Measurements from ENCODE around the gene SYDE2.
A peak's percentile ranks its signal among the peaks of the same experiment; 100 is the strongest.
"Not testable (repeated sequence)": the region's sequence is repeated elsewhere in the genome, so short reads cannot be mapped to it uniquely, and the experiment has no call there.

SYDE2 gene

DNA sequence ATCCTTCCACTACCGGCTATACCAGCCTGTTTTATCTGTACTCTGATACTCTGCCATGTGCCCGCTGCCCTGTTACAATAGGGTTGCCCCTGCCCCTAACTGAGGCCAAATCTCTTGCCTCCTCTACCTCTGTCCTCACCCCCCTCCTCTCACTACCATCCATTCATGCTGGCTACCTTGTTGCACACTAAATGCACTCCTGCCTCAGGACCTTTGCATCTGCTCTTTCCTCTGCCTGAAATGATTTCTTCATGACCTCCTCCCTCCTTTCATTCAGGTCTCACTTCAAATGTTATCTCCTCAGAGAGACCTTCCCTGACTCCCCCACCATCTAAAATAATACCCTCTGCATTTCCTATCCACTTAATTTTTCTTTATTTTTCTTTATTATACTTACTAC, 7.7 kb upstream of the SYDE2 start:
- DNase-seq, result no peak

DNA sequence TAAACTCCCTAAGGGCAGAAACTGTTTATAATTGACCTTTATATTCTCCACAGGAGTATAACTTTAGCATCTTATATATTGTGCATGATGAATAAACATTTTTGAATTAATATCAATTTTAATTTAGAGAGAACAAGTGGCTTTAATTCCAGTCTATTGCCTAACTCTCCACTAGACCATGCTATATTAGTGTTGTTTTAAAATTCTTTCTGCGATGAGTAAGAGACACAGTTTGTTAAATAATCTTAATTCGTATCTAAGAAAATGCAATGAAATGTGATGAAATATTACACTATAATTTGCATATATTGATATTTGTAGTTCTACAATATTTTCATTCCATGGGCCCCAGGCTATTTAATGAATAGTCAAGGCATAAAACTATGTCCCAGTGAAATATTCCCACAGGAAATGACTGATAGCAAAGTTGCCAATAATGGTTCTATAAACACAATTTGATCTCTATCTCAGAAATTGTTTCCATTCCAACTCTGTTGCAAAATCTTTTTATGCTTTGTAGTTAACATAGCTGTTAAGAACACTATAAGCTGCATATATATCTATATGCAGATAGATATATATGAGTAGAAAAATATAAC, 2.9 kb upstream of the SYDE2 start:
- DNase-seq, result no peak

DNA sequence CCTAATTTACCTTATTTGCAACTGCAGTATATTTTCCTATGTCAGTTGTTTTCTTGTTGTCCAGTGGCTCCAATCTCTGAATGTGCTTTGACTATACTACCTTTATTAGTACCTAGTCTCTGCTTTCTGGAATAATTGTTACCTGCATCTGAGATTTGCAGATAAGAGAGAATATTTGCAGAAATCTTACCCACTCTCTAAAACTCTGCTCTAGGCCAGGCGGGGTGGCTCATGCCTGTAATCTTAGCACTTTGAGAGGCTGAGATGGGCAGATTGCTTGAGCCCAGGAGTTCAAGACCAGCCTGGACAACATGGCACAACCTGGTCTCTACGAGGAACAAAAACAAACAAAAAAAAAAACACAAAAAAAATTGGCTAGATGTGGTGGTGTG, 2.0 kb upstream of the SYDE2 start:
- no peak for DNase-seq

DNA sequence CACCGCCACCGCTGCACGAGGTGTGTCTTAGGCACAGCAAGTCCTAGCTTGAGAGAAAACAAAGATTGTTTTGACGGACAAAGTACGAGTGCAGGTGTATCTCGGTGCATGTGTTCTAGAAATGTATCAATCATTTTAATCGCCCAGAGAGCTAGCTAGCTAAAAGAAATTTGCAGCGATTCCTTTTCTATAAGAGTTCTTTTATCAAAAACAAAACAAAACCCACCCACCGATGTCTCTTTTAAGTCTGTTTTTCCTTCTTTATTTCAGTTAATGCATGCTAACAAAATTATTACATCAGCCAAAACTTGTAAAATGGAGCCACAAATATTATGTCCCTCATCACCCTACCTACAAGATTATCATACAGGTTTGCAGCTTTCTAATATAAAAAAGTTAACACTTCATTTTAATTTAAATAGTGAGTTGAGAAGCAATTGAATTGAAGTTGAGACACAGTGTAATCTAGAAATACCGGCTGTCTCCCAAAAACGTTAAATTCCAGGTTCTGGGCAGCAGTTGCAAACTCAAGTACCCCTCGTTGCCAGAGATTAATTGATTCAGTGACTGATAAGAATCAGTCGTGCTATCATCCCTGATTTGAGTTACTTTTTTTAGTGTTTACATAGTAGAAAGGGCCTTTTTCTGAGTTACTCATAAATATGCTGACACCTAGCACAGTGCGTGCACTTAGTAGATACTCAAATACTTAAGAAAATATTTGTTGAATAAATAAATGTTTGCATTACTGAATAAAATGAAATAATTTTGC, 1.5 kb upstream of the SYDE2 start:
- no peak for DNase-seq

DNA sequence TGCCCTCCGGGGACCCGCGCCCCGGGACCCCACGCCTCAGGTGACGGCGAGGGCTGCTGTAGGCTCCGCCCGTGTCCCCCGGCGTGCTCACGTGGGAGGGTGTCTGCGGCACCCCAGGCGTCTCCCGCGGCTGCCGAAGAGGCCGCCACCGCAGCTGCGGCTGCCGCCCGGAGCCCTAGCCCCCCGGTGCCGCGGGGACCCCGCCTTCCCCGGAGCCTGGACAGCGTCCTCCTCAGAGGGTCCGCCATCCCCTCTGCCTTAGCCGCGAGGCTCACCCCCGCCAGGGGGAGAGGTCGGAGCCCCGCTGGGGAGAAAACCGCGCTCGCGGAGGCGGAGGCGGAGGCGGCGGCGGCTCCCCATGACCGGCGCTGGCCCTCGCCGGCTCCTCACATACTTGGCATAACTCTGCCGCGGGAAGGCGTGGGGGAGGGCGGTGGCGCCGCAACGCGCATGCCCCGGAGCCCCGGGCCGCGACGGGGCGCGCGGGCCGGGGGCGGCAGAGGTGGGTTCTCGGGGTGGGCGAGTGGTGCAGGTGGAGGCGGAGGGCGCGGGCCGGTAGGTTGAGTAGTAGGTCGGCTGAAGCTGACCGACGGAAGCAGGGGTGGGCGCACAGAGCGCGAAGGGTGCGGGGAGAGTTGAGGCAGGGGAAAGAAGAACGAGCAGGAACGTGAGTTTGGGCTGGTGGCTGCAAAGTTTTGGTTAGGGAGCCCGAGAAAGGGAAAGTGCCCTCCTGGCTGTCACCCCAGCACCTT, 700 bp upstream of the SYDE2 start:
- peak; percentile 50 for DNase-seq

DNA sequence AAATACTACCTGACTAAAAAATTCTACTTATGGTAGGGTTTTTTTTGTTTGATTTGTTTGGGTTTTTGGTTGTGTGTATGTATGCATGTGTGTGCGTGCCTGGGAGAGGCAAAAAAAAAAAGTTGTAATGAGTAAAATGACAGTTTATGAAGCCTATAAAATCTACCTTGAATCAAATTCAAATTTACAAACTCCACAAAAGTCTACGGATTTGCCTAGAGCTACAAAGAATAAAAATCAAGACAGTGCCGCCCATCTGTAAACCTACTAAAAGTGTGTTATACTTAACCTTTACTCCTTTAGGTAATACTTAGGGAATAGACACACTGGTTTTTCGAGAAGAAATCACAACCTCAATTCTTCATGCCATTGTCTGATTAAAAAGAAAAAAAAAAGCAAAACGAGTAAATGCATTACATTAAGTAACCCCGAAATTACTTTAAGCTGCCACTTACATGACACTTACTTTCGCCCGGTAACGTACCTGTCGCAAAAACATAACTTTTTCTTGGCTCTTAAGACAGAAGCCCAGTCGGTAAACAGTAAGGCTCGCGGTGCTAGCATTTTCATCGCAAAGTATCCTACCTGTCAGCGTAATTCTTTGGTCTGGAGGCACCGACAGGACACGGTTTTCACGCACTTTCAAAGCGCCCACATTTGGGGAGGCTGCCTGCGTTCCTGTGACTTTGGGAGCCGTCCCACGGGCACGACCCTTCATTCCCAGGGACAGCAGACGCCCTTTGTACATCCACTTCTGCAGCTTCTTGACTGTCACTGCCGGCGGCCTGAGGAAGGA, 951 bp downstream of the SYDE2 start:
- DNase-seq, result peak; percentile 30

DNA sequence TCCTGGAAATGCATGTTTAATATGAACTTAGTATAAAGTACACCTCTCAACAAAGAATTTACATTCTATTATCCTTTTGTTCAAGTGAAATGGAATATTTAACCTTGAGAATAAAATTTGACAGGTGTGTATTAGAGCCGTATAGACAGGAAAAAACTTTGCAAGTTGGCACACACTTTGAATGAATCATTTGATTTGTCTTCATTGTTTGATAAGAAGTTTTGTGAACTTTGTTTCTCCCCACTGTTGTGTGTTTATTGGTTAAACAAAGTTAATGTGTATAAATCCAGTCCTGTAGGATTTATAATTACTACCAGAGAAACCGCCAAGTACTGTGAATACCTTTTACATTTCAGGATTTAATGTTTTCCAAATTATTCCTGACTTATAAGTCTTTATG, 2.0 kb downstream of the SYDE2 start:
- DNase-seq, result no peak

DNA sequence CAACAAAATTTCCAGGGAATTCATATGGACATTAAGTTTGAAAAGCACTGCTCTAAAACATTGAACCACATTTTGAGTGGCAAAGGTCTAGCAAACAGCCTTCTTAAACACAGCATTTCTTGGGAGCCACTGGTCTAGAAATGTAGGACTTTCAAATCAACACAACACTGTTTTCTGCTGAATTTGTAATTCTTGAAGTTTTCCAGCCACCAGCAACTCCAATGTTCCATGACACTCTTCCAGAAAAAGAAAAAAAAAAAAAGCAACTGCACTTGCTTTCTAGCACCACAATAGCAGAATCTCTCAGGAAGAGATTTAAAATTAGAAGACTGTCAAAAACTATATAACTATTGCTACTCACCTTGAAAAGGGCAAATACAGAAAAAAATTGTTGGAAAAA, 4.5 kb downstream of the SYDE2 start:
- no peak for DNase-seq

DNA sequence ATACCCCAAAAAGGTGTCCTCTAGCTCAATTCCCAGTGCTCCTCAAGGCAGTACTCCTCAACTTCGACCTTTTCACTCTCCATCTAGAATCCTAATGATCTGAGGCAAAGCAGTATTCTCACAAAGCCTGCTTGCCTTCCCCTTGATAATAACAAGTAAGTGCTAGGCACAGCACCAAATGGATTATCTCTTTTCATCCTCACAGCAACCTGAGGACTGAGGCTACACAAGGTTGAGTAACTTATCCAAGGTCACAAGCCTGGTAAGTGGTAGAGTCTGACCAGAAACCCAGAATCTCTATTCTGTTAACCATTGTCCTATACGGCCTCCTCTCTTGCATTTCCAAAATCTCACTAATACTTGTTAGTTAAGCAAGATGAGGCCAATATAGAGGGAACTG, 5.1 kb downstream of the SYDE2 start:
- no peak for DNase-seq

DNA sequence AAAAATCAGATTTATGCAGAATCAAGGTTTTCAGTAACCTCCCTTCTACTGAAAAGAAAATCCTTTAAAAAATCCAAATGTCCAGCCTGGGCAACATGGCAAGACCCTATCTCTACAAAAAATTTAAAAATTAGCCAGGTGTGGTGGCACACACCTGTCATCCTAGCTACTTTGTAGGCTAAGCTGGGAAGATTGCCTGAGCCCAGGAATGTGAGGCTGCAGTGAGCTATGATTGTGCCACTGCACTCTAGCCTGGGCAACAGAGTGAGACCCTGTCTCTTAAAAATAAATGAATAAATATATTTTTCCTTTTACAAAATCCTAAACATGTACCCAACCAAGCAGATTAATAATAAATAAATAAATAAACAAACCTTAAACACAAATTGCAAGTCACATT, 8.7 kb downstream of the SYDE2 start:
- not testable (repeated sequence) for DNase-seq

DNA sequence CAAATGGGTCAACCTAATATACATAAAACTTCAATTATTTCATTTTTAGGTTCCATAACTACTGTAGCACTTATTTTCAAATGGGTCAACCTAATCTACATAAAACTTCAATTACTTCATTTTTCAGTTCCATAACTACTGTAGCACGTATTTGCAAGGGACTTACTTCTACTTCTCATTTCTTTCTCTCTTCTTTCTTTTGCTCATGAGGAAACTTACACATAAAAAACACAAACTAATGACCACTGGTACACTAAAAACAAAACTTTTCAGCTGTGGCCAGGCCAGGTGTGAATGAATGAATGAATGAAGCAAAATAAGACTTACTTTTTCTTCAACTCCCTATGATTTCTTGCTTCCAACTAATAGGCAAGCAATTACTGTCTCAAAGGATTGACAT, 11.7 kb downstream of the SYDE2 start:
- no peak for DNase-seq

DNA sequence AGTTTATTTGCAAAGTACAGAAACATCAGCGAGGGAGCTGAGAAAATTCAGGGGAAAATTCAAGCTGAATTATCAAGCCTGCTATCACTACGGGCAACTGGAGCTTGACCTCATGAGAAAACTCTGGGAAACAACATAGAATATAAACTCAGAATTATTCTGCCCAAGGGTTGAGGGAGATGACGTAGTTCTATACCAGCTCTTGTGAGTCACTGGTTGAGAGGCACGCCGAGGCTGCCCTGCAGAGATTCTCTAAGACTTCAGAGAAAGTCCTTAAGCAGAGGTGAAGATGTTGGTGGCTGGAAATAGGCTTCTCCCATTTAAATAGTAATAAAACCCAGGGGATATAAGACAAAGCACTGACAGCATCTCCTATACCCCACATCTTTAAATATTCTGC, 12.3 kb downstream of the SYDE2 start:
- DNase-seq, result no peak

DNA sequence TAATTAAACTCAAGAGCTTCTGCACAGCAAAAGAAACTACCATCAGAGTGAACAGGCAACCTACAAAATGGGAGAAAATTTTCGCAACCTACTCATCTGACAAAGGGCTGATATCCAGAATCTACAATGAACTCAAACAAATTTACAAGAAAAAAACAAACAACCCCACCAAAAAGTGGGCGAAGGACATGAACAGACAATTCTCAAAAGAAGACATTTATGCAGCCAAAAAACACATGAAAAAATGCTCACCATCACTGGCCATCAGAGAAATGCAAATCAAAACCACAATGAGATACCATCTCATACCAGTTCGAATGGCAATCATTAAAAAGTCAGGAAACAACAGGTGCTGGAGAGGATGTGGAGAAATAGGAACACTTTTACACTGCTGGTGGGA, 13.8 kb downstream of the SYDE2 start:
- not testable (repeated sequence) for DNase-seq

DNA sequence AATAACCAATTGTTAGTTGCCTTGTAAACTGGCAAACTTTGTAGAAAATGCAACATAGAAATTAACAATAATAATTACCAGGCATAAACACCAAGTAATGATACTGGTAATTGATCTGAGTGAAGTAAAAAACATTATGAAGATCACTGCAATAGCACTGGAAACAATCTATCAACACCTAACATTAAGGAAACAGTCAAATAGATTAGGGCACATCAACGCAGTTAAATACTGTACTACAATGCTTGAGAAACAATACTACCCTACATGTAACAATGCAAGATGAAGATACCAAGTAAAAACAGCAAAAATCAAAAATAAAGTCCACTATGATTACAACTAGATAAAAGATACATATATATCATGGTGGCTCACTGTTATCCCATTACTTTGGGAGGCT, 16.6 kb downstream of the SYDE2 start:
- no peak for DNase-seq

DNA sequence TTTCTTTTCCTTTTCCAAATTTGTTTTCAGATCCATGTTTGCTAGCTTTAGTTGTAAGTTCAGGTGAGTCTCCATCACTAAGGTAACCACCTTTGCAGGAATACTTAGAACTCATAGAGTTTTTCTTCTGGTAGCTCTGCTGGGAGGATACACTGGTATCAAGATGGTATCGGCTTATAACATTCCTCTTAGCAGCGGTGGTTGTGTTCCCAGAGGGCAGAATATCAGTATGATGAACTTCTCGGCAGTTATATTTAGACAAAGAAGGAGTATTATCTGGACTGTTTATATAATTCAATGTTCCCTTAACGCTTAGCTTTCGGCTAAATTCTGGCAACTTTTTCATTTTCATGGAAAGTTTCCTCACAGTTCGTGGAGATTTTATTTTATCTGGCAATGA, 18.1 kb downstream of the SYDE2 start:
- DNase-seq, result no peak

DNA sequence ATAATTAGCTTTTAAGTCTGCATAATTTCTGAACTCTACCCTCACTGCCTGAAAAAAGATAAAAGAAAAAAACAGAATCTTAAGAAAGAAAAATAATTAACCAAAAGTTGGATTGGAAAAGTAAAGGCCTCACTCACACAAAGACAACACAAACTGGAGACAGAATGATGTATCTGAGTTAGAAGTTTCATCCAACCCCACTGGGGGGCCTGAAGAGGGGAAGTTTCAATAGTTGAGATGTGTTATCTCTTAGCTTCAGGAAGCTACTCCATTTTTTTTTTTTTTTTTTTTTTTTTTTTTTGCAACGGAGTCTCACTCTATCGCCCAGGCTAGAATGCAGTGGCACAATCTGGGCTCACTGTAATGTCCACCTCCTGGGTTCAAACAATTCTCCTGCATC, 19.9 kb downstream of the SYDE2 start:
- no peak for DNase-seq

DNA sequence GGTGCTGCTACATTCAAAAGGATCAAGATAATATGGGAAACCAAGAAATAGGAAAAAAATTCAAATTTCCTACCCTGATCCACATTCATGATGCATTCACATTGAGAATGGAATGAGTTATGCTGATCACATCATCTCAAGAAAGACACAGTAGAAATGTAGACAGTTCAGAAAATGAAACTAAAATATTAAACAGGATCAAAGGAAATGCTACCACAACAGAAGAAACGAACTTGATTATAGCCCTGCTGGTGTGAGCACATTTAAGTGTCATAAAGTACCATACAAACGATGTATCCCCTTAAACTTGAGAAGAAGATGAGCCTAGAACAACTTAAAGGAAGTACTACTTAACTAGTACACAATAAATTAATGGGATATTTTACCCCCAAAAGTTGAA, 21.3 kb downstream of the SYDE2 start:
- peak; percentile 26 for DNase-seq

DNA sequence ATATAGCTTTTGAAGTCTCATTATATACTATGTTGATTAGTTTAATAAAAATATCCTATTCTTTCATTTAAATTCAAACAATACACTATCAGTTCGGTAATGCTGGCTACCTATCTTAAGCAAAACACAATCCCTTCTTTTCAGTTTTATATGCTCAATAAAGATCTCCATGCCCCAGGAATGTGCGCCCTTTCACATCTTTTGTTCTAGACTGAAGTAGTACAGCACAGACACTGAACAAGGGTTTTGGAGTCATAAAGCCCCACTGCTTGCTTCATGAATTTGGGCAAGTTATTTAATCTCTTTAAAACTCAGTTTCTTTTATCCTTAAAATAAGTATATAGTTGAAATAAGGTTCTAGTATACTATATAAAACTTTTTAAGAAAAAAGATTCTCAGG, 22.4 kb downstream of the SYDE2 start:
- DNase-seq, result no peak

DNA sequence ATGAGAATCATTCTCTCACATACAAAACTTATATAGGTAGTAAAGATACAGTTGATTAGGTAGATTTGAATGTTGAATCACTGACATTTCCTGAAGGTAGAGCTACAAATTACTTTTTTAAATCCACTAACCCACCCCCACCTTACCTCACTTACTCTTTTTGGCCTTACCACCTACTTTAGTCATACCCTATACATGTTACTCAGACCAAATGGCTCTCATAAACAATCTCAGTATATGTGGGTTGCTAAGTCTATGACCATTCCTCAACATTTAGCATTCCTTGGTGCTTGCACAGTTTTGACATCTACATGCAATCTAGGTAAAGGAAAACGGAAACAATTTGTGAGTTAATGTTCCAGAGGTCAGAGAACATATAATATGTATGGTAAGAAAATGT, 26.3 kb downstream of the SYDE2 start:
- no peak for DNase-seq

DNA sequence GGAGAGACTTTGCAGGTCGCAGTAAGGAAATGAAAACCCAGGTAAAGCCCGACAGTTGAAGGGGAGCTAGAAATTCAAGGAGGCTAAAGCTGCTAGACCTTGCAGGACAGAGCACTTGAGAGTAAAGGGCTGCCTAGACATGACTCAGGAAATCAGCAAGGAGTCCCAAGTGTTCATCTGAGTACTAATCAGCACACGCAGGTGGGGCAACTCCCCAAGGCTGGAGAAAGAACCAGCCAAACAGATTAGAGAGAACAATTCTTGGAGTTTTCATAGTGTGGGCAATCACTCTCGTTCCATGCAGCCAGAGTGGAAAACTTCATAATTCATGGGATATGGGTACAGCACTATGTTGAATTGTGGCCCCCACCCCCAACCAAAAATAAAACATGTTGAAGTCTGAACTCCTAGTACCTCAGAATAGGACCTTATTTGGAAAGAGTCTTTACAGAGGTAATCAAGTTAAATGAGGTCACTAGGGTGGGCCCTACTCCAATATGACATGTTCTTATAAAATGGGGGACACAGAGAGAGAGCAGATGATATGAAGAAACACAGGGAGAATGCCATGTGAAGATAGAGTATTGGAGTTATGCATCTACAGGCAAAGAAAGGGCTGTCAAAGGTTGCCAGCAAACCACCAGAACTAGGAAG, 28.0 kb downstream of the SYDE2 start:
- DNase-seq, result no peak

DNA sequence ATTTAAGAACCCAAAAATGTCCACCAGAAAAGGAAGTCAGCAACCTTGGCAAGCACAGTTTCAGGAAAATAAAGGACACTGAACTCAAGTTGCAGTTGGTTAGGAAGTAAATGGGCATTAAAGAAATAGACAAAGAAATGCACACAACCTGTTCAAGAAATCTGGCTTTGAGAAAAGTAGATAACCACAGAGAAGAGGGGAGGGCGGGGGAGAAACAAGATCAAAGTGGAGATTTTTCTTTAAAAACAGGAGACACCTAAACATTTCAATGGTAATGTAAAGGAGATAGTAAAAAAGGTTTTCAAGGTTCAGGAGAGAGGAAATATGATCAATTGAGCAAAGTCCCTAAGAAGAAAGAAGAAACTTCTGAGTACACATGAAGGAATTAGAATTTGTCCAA, 29.1 kb downstream of the SYDE2 start:
- no peak for DNase-seq

DNA sequence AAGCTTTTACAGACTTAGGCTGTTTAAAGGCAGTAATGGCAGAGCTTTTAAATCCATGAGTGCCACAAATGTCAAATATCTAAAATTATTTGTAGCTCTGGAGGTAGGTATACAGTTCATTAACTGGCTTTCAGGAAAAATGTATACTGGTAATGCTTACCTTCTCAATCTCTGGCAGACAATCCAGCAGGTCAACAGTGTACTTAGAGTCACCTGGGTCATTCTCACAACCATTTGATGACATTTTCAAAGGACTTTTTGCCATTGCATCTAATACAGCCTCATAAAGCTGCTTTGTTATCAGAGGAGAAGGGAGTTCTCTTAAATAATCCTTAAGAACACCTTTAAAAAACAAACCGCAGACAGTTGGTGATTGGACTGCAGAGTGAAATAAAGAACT, 31.9 kb downstream of the SYDE2 start:
- no peak for DNase-seq

DNA sequence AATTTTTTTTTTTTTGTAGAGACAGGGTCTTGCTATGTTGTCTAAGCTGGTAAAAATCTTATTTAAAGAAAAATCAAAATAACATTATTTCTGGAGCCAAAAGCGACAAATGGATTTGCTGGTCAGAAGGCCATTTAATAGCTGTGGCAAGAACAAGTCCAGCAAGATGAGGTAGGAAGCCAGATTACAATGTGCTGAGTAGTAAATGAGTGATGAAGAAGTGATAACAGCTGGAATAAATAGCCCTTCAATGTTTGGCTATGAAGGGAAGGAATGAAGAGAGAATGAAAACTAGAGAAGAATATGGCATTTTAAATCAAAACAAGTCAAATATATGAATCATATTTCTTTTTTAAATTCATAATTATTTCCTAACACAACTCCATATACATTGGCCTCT, 34.5 kb downstream of the SYDE2 start:
- DNase-seq, result no peak

Data from activated CD4-positive, alpha-beta T cell treated with anti-CD3 and anti-CD28 coated beads, Interleukin-10, Interleukin-2, amounts not matched to agents 100 ng/mL and 50 ng/mL, durations not matched to agents 16 hours and 8 hours (primary cell).